Mesenchymal stem cell (in vitro differentiated cells and primary cell): Measurements from ENCODE around the gene C10orf67.

Source experiments
- DNase-seq: peaks from one replicate; pipeline ENCODE4 v3.0.0-alpha.2; 2013
- H2AFZ ChIP-seq: one replicate; pipeline ENCODE4 v1.6.1; 2013; ENCODE audit warnings: low read depth, mild to moderate bottlenecking, control low read depth, inconsistent platforms, low read length, moderate library complexity
- H2AK5ac ChIP-seq: 2 replicates; pipeline ENCODE4 v1.6.1; 2013; ENCODE audit warnings: low read length, moderate library complexity, mild to moderate bottlenecking, inconsistent platforms; ENCODE audit not compliant: severe bottlenecking
- H2BK120ac ChIP-seq: one replicate; pipeline ENCODE4 v1.6.1; 2013; ENCODE audit warnings: low read depth, mild to moderate bottlenecking, inconsistent platforms, low read length, moderate library complexity
- H2BK12ac ChIP-seq, 2 experiments: one replicate each; pipeline ENCODE4 v1.6.1; 2013; ENCODE audit warnings: inconsistent platforms in 2 of 2, low read length in 2 of 2, mild to moderate bottlenecking in 2 of 2, moderate library complexity in 2 of 2, control low read depth in 1 of 2
- H2BK15ac ChIP-seq: one replicate; pipeline ENCODE4 v1.6.1; 2013; ENCODE audit warnings: mild to moderate bottlenecking, low read depth, inconsistent platforms; ENCODE audit not compliant: poor library complexity, severe bottlenecking
- H2BK5ac ChIP-seq: 2 replicates; pipeline ENCODE4 v1.6.1; 2013; ENCODE audit warnings: low read depth, mild to moderate bottlenecking, low read length, control low read depth, inconsistent platforms; ENCODE audit not compliant: poor library complexity, severe bottlenecking
- H3K14ac ChIP-seq, 2 experiments: one replicate each; pipeline ENCODE4 v1.6.1; 2013; ENCODE audit warnings: inconsistent platforms in 2 of 2, low read length in 2 of 2, control low read depth in 1 of 2, mild to moderate bottlenecking in 1 of 2, moderate library complexity in 1 of 2
- H3K18ac ChIP-seq, 2 experiments: one replicate each; pipeline ENCODE4 v1.6.1; 2013; ENCODE audit warnings: inconsistent platforms in 2 of 2, low read length in 2 of 2, control low read depth in 1 of 2, low read depth in 1 of 2, mild to moderate bottlenecking in 1 of 2
- H3K23ac ChIP-seq, 2 experiments: one replicate each; pipeline ENCODE4 v1.6.1; 2013; ENCODE audit warnings: inconsistent platforms in 2 of 2, low read length in 2 of 2, mild to moderate bottlenecking in 2 of 2, moderate library complexity in 2 of 2, control low read depth in 1 of 2
- H3K27ac ChIP-seq: 2 replicates; pipeline ENCODE4 v1.5.1; 2013; ENCODE audit warnings: mild to moderate bottlenecking, moderate library complexity, low read length, control low read depth, inconsistent platforms; ENCODE audit not compliant: poor library complexity, severe bottlenecking
- H3K27me3 ChIP-seq, 2 experiments: 2 replicates each; pipeline versions ENCODE4 v1.6.1 to v1.7.0; 2013; ENCODE audit warnings: low read length in 2 of 2, mild to moderate bottlenecking in 2 of 2, moderate library complexity in 2 of 2, control low read depth in 1 of 2, inconsistent platforms in 1 of 2; ENCODE audit not compliant: control insufficient read depth in 1 of 2, insufficient read depth in 1 of 2
- H3K36me3 ChIP-seq, 2 experiments: 2 replicates each; pipeline versions ENCODE4 v1.6.1 to v1.7.0; 2013; ENCODE audit warnings: low read length in 2 of 2, control low read depth in 1 of 2, inconsistent platforms in 1 of 2, low read depth in 1 of 2, mild to moderate bottlenecking in 1 of 2; ENCODE audit not compliant: insufficient read depth in 2 of 2, control insufficient read depth in 1 of 2
- H3K4ac ChIP-seq, 2 experiments: one replicate each; pipeline ENCODE4 v1.6.1; 2013; ENCODE audit warnings: inconsistent platforms in 2 of 2, low read length in 2 of 2, mild to moderate bottlenecking in 2 of 2, moderate library complexity in 2 of 2, control low read depth in 1 of 2, low read depth in 1 of 2
- H3K4me1 ChIP-seq: 2 replicates; pipeline ENCODE4 v1.6.1; 2013; ENCODE audit warnings: low read depth, low read length, control low read depth; ENCODE audit not compliant: control insufficient read depth, insufficient read depth
- H3K4me2 ChIP-seq: 2 replicates; pipeline ENCODE4 v1.6.1; 2013; ENCODE audit warnings: low read length, mild to moderate bottlenecking, inconsistent platforms; ENCODE audit not compliant: poor library complexity, severe bottlenecking
- H3K4me3 ChIP-seq, 2 experiments: 2 replicates each; pipeline versions ENCODE4 v1.5.1 to v1.7.0; 2013; ENCODE audit warnings: low read length in 2 of 2, mild to moderate bottlenecking in 2 of 2, control low read depth in 1 of 2, low read depth in 1 of 2; ENCODE audit not compliant: insufficient read depth in 1 of 2
- H3K79me1 ChIP-seq: replicated peaks from 2 replicates; pipeline ENCODE4 v1.6.1; 2013; ENCODE audit warnings: mild to moderate bottlenecking, control low read depth, low read length, inconsistent platforms; ENCODE audit not compliant: poor library complexity, severe bottlenecking
- H3K9ac ChIP-seq: 2 replicates; pipeline ENCODE4 v1.7.0; 2013; ENCODE audit warnings: mild to moderate bottlenecking, low read length, moderate library complexity
- H3K9me3 ChIP-seq: 2 replicates; pipeline ENCODE4 v1.7.0; 2013; ENCODE audit warnings: mild to moderate bottlenecking, low read length; ENCODE audit not compliant: control insufficient read depth
- H4K8ac ChIP-seq: one replicate; pipeline ENCODE4 v1.6.1; 2013; ENCODE audit warnings: inconsistent platforms, mild to moderate bottlenecking, low read length, moderate library complexity
- H4K91ac ChIP-seq: one replicate; pipeline ENCODE4 v1.6.1; 2013; ENCODE audit warnings: mild to moderate bottlenecking, low read length, inconsistent platforms
- WGBS: methylation state at CpG from one replicate; pipeline ENCODE4 v1.1.7; 2013; ENCODE audit warnings: mixed read lengths; 5-methylcytosine and 5-hydroxymethylcytosine counted together

Gene C10orf67

GRCh38 chr10:23317416-23317815, 27.2 kb downstream of the C10orf67 start:
- Histone ChIP-seq H2BK5ac (no peak overlapping the region), H3K23ac (no peak overlapping the region), H3K9me3 (peaks cover 8% of the 10 kb centered on the region), H3K4me1 (peaks cover 2% of the 10 kb centered on the region), H3K4me2 (no peak overlapping the region), H3K18ac (no peak overlapping the region), H2BK12ac (no peak overlapping the region), H3K27me3 (no peaks in the 10 kb centered on the region), H4K8ac (no peak overlapping the region), H2AK5ac (no peak overlapping the region), H3K27ac (no peak overlapping the region), H2BK15ac (no peak overlapping the region), H4K91ac (no peak overlapping the region), H2BK120ac (no peak overlapping the region), H3K14ac (no peak overlapping the region), H3K9ac (no peak overlapping the region), H3K4ac (no peak overlapping the region), H2AFZ (no peak overlapping the region), H3K79me1 (no peaks in the 10 kb centered on the region), H3K4me3 (no peak overlapping the region), H3K36me3 (no peaks in the 10 kb centered on the region)
- WGBS = 100% methylated on average over 1 of the region's 3 CpGs
- DNase-seq = no peak

DNA sequence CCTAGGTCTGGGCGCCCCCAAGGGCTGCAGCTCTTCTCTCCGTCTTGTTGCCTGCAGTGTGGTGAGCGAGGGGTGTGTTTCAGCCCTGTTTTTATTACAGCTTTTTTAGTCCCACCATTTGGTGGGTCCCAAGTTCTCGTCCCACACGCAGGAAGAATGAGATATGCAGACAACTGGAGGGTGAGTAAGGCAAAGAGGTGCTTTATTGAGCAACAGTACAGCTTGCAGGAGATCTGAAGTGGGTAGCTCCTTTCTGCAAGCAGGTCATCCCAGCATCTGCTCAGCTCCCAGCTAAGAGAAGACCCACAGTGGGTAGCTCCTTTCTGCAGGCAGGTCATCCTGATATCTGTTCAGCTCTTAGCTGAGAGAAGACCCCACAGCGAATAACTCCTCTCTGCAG, 28.2 kb downstream of the C10orf67 start:
- no peaks in the 10 kb centered on the region for H3K79me1 ChIP-seq
- H3K36me3 ChIP-seq = no peaks in the 10 kb centered on the region
- H3K4me1 ChIP-seq = peaks cover 2% of the 10 kb centered on the region
- no peak overlapping the region for H2BK15ac ChIP-seq
- H3K4ac ChIP-seq = no peak overlapping the region
- H3K27ac ChIP-seq = no peak overlapping the region
- H2AFZ ChIP-seq = no peak overlapping the region
- H3K27me3 ChIP-seq = no peaks in the 10 kb centered on the region
- H2BK120ac ChIP-seq = no peak overlapping the region
- H2BK12ac ChIP-seq = no peak overlapping the region
- no peak overlapping the region for H3K9ac ChIP-seq
- no peak overlapping the region for H2AK5ac ChIP-seq
- H3K9me3 ChIP-seq = peaks cover 8% of the 10 kb centered on the region
- DNase-seq = no peak
- no peak overlapping the region for H3K18ac ChIP-seq
- H4K91ac ChIP-seq = no peak overlapping the region
- 76% methylated on average over 6 of the region's 6 CpGs for WGBS
- no peak overlapping the region for H3K4me3 ChIP-seq
- no peak overlapping the region for H3K14ac ChIP-seq
- no peak overlapping the region for H2BK5ac ChIP-seq
- no peak overlapping the region for H4K8ac ChIP-seq
- H3K23ac ChIP-seq = no peak overlapping the region
- H3K4me2 ChIP-seq = no peak overlapping the region

GRCh38 chr10:23315966-23316365, 28.6 kb downstream of the C10orf67 start:
- H2AFZ ChIP-seq = no peak overlapping the region
- no peak overlapping the region for H4K91ac ChIP-seq
- no peak overlapping the region for H2AK5ac ChIP-seq
- no peak overlapping the region for H3K27ac ChIP-seq
- H2BK120ac ChIP-seq = no peak overlapping the region
- no peak overlapping the region for H3K23ac ChIP-seq
- 97% methylated on average over 3 of the region's 3 CpGs for WGBS
- no peak overlapping the region for H3K18ac ChIP-seq
- no peak overlapping the region for H2BK15ac ChIP-seq
- no peak overlapping the region for H3K9ac ChIP-seq
- DNase-seq = no peak
- no peak overlapping the region for H3K4me2 ChIP-seq
- H2BK5ac ChIP-seq = no peak overlapping the region
- no peak overlapping the region for H3K4me3 ChIP-seq
- H4K8ac ChIP-seq = no peak overlapping the region
- H3K4me1 ChIP-seq = peaks cover 2% of the 10 kb centered on the region
- no peaks in the 10 kb centered on the region for H3K36me3 ChIP-seq
- H3K27me3 ChIP-seq = no peaks in the 10 kb centered on the region
- peaks cover 8% of the 10 kb centered on the region for H3K9me3 ChIP-seq
- no peak overlapping the region for H2BK12ac ChIP-seq
- no peaks in the 10 kb centered on the region for H3K79me1 ChIP-seq
- H3K14ac ChIP-seq = peak overlapping the region in 1 of 2 experiments; percentile 83
- no peak overlapping the region for H3K4ac ChIP-seq

- Histone ChIP-seq H4K91ac (no peak overlapping the region), H3K4me2 (no peak overlapping the region), H3K23ac (no peak overlapping the region), H3K4me1 (peaks cover 6% of the 10 kb centered on the region), H3K4ac (no peak overlapping the region), H3K36me3 (no peaks in the 10 kb centered on the region), H4K8ac (no peak overlapping the region), H3K4me3 (no peak overlapping the region), H2BK15ac (no peak overlapping the region), H3K27ac (no peak overlapping the region), H2AFZ (no peak overlapping the region), H2BK5ac (no peak overlapping the region), H3K27me3 (peaks cover 0 to under 1% of the 10 kb centered on the region in 2 experiments), H2BK120ac (no peak overlapping the region), H3K9ac (no peak overlapping the region), H3K79me1 (no peaks in the 10 kb centered on the region), H2AK5ac (no peak overlapping the region), H2BK12ac (no peak overlapping the region), H3K9me3 (peaks cover 8% of the 10 kb centered on the region), H3K14ac (no peak overlapping the region), H3K18ac (no peak overlapping the region)
- WGBS = 0% methylated on average over 2 of the region's 3 CpGs
- DNase-seq = peak; percentile 78
Measured at GRCh38 chr10:23314835-23315239, 29.8 kb downstream of the C10orf67 start.
